ENCODE data around the gene VRK1. TPM values are rescaled to one million over a fixed set of nuclear protein-coding genes. Genes with fewer than 3 reads are reported as not detected.

Gene VRK1
- total RNA-seq, 1 experiment from 2014 or later: 124 TPM

DNA sequence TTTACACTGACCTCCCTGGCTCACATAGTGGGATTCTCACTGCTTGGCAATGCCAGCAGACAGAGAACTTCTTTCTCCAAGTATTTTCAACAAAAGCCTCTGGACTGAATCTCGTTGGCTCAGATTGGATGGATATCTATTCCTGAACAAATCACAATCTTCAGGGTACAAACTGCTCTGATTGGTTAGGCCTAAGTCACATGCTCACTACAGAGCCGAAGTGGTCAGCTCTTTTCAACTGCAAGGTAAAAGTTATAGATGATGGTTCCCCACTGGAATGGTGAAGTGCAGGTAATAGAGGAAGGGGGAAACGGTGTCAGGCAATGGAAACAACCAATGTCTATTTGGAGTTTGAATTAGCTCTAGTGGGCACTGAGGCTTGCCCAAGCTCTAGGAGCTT, 16.7 kb upstream of the VRK1 start:
- no peak overlapping the region for H3K4me3 ChIP-seq (ENCODE audit: low read depth, low read length, poor library complexity, severe bottlenecking)
- no peak for DNase-seq (ENCODE audit: low spot score)
- ChIA-PET POLR2A (ENCODE audit: low non-redundant PET) (no interaction called here), CTCF (no interaction called here)
- H3K27me3 ChIP-seq (replicated peaks; ENCODE audit: insufficient read depth, low read depth, low read length, poor library complexity): no peaks in the 10 kb centered on the region
- no peaks in the 10 kb centered on the region for H3K4me1 ChIP-seq (ENCODE audit: insufficient read depth, low read length, poor library complexity, severe bottlenecking)
- H3K36me3 ChIP-seq (ENCODE audit: insufficient read depth, low read length, poor library complexity, severe bottlenecking): no peaks in the 10 kb centered on the region
- intact Hi-C loops (cut with micrococcal nuclease; ENCODE audit: unreplicated experiment): no loop called here
- no peak overlapping the region for H3K27ac ChIP-seq (ENCODE audit: low read depth, low read length, poor library complexity, severe bottlenecking)
- H3K9me3 ChIP-seq (ENCODE audit: low read depth, low read length, poor library complexity, severe bottlenecking): no peaks in the 10 kb centered on the region
- BruUV-seq (replicated peaks): no TSS peak
- TF ChIP-seq EZH2 (IDR thresholded peaks at IDR 0.05; ENCODE audit: borderline replicate concordance, low read depth, low read length, poor library complexity, severe bottlenecking) (no peak), CTCF (conservative IDR thresholded peaks at IDR 0.05; ENCODE audit: low read depth, low read length) (no peak)

DNA sequence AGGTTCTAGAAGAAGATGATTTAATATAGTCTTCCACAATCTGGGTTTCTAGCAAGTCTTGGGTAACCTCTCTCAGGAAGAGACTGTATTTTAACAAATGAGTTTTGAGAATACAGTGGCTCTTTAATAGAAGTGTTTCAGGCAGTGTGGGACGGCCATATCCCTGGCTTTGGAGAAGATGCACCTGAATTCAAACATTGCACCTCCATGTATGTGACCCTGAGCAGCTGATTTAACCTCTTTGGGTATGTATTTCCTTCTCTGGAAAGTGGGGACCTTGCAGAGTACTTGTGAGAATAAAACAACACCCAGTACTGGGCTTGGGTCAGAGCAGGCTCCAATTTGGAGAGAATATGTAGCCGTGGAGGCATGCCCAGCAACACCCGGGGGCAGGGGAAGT, 15.8 kb upstream of the VRK1 start:
- H3K27me3 ChIP-seq (replicated peaks; ENCODE audit: insufficient read depth, low read depth, low read length, poor library complexity): no peaks in the 10 kb centered on the region
- no peaks in the 10 kb centered on the region for H3K36me3 ChIP-seq (ENCODE audit: insufficient read depth, low read length, poor library complexity, severe bottlenecking)
- no peaks in the 10 kb centered on the region for H3K9me3 ChIP-seq (ENCODE audit: low read depth, low read length, poor library complexity, severe bottlenecking)
- H3K27ac ChIP-seq (ENCODE audit: low read depth, low read length, poor library complexity, severe bottlenecking): no peak overlapping the region
- no peaks in the 10 kb centered on the region for H3K4me1 ChIP-seq (ENCODE audit: insufficient read depth, low read length, poor library complexity, severe bottlenecking)
- DNase-seq (ENCODE audit: low spot score): no peak
- CTCF ChIA-PET: no interaction called here
- POLR2A ChIA-PET (ENCODE audit: low non-redundant PET): no interaction called here
- no peak overlapping the region for H3K4me3 ChIP-seq (ENCODE audit: low read depth, low read length, poor library complexity, severe bottlenecking)
- no peak for TF ChIP-seq EZH2 (IDR thresholded peaks at IDR 0.05; ENCODE audit: borderline replicate concordance, low read depth, low read length, poor library complexity, severe bottlenecking)
- TF ChIP-seq CTCF (conservative IDR thresholded peaks at IDR 0.05; ENCODE audit: low read depth, low read length): no peak
- intact Hi-C loops (cut with micrococcal nuclease; ENCODE audit: unreplicated experiment): no loop called here
- BruUV-seq (replicated peaks): no TSS peak

- CTCF ChIA-PET: no interaction called here
These were observed 14.7 kb upstream of the VRK1 start for GRCh38 chr14:96782436-96782835.

More at GRCh38 chr14:96782436-96782835, 14.7 kb upstream of the VRK1 start:
- Histone ChIP-seq H3K9me3 (ENCODE audit: low read depth, low read length, poor library complexity, severe bottlenecking) (no peaks in the 10 kb centered on the region), H3K4me1 (ENCODE audit: insufficient read depth, low read length, poor library complexity, severe bottlenecking) (no peaks in the 10 kb centered on the region), H3K4me3 (ENCODE audit: low read depth, low read length, poor library complexity, severe bottlenecking) (no peak overlapping the region), H3K27ac (ENCODE audit: low read depth, low read length, poor library complexity, severe bottlenecking) (no peak overlapping the region), H3K36me3 (ENCODE audit: insufficient read depth, low read length, poor library complexity, severe bottlenecking) (no peaks in the 10 kb centered on the region), H3K27me3 (replicated peaks; ENCODE audit: insufficient read depth, low read depth, low read length, poor library complexity) (no peaks in the 10 kb centered on the region)
- no peak for DNase-seq (ENCODE audit: low spot score)
- POLR2A ChIA-PET (ENCODE audit: low non-redundant PET): no interaction called here
- BruUV-seq (replicated peaks): no TSS peak
- TF ChIP-seq CTCF (conservative IDR thresholded peaks at IDR 0.05; ENCODE audit: low read depth, low read length) (no peak), EZH2 (IDR thresholded peaks at IDR 0.05; ENCODE audit: borderline replicate concordance, low read depth, low read length, poor library complexity, severe bottlenecking) (no peak)
- intact Hi-C loops (cut with micrococcal nuclease; ENCODE audit: unreplicated experiment): no loop called here

Data from A673 (cell line).